Ovary (tissue), 3 donors: ENCODE results near the gene DIPK1C.

ENCODE experiments used
- POLR2A ChIP-seq: fragments of 450-650 bp; IDR thresholded peaks from one replicate; pipeline ENCODE4 v1.6.1; 2017; ENCODE audit warnings: antibody characterized with exemption, mild to moderate bottlenecking, moderate library complexity
- TF ChIP-seq, protein P1 (sequence below), 3 donors: fragments of 450-650 bp in 2 of 3; fragments of 200-600 bp in 1 of 3; IDR thresholded peaks; one replicate each; pipeline versions ENCODE4 v1.5.1 to v1.8.0; 2016 to 2022; ENCODE audit warnings: antibody characterized with exemption in 3 of 3, mild to moderate bottlenecking in 1 of 3
- donor health status: DM: no; HTN: no; CAD: no.

DNA sequence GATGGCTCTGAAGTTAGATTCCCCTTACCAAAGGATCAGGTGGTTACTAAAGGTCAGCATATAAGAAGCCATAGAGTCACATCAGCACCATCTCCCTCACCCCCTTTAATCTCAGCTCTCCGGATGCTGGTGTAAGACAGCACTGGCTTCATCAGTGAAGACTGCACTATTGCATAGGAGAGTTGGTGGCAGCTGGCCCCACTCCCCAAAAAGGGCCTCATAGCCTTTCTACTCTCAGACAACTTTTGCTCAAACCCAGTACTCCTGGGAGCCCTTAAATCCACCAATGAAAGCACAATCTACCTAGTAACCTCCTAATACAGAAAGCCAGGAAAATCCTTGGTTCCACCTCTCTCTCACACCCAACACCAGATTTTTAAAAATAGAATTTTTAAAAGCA is 6.9 kb upstream of the DIPK1C start:
- no peak for TF ChIP-seq POLR2A
- TF ChIP-seq, protein P1, sequence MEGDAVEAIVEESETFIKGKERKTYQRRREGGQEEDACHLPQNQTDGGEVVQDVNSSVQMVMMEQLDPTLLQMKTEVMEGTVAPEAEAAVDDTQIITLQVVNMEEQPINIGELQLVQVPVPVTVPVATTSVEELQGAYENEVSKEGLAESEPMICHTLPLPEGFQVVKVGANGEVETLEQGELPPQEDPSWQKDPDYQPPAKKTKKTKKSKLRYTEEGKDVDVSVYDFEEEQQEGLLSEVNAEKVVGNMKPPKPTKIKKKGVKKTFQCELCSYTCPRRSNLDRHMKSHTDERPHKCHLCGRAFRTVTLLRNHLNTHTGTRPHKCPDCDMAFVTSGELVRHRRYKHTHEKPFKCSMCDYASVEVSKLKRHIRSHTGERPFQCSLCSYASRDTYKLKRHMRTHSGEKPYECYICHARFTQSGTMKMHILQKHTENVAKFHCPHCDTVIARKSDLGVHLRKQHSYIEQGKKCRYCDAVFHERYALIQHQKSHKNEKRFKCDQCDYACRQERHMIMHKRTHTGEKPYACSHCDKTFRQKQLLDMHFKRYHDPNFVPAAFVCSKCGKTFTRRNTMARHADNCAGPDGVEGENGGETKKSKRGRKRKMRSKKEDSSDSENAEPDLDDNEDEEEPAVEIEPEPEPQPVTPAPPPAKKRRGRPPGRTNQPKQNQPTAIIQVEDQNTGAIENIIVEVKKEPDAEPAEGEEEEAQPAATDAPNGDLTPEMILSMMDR (IDR thresholded peaks at IDR 0.05): no peak
